Measurements from ENCODE around the gene PRRX1.

Gene PRRX1

GRCh38 chr1:170670802-170671628 is 7.1 kb downstream of the PRRX1 start:
- TF ChIP-seq, protein P1, sequence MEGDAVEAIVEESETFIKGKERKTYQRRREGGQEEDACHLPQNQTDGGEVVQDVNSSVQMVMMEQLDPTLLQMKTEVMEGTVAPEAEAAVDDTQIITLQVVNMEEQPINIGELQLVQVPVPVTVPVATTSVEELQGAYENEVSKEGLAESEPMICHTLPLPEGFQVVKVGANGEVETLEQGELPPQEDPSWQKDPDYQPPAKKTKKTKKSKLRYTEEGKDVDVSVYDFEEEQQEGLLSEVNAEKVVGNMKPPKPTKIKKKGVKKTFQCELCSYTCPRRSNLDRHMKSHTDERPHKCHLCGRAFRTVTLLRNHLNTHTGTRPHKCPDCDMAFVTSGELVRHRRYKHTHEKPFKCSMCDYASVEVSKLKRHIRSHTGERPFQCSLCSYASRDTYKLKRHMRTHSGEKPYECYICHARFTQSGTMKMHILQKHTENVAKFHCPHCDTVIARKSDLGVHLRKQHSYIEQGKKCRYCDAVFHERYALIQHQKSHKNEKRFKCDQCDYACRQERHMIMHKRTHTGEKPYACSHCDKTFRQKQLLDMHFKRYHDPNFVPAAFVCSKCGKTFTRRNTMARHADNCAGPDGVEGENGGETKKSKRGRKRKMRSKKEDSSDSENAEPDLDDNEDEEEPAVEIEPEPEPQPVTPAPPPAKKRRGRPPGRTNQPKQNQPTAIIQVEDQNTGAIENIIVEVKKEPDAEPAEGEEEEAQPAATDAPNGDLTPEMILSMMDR (IDR thresholded peaks at IDR 0.05) = peak; percentile 89 to 93
- H3K27me3 ChIP-seq = no peaks in the 10 kb centered on the region
- no peaks in the 10 kb centered on the region for H3K9me3 ChIP-seq
- H3K4me1 ChIP-seq = peaks cover 0 to 81% (median 40%) of the 10 kb centered on the region in 4 donors
- H3K27ac ChIP-seq = peak overlapping the region; percentile 95 to 99
- H3K4me3 ChIP-seq = peak overlapping the region; percentile 79 to 90
- H3K36me3 ChIP-seq = no peaks in the 10 kb centered on the region
- intact Hi-C loops (cut with DNase I; ENCODE audit: low total_unique reads) = loop anchor here (5.0 kb wide), 1 partner anchor 96 kb away; no protein-coding TSS in a partner anchor
- DNase-seq = peak; percentile 75 to 88

GRCh38 chr1:170671629-170671963 is 7.7 kb downstream of the PRRX1 start:
- Histone ChIP-seq H3K36me3 (no peaks in the 10 kb centered on the region), H3K27me3 (no peaks in the 10 kb centered on the region), H3K27ac (peak overlapping the region; percentile 95 to 99), H3K9me3 (no peaks in the 10 kb centered on the region), H3K4me3 (peak overlapping the region; percentile 79 to 90), H3K4me1 (peaks cover 0 to 84% (median 42%) of the 10 kb centered on the region in 4 donors)
- DNase-seq = no peak
- intact Hi-C loops (cut with DNase I; ENCODE audit: low total_unique reads) = loop anchor here (5.0 kb wide), 1 partner anchor 96 kb away; no protein-coding TSS in a partner anchor
- TF ChIP-seq, protein P1 (IDR thresholded peaks at IDR 0.05) = no peak

- no peaks in the 10 kb centered on the region for H3K9me3 ChIP-seq
- no peaks in the 10 kb centered on the region for H3K36me3 ChIP-seq
- no peak overlapping the region for H3K4me3 ChIP-seq
- H3K27me3 ChIP-seq = no peaks in the 10 kb centered on the region
- intact Hi-C loops (cut with DNase I; ENCODE audit: low total_unique reads) = loop anchor here (5.0 kb wide), 1 partner anchor 95 kb away; no protein-coding TSS in a partner anchor
- DNase-seq = no peak
- peak overlapping the region; percentile 95 to 99 for H3K27ac ChIP-seq
- TF ChIP-seq, protein P1 (IDR thresholded peaks at IDR 0.05) = no peak
- H3K4me1 ChIP-seq = peaks cover 0 to 84% (median 37%) of the 10 kb centered on the region in 4 donors
Measured at GRCh38 chr1:170672316-170672715, 8.4 kb downstream of the PRRX1 start.

DNA sequence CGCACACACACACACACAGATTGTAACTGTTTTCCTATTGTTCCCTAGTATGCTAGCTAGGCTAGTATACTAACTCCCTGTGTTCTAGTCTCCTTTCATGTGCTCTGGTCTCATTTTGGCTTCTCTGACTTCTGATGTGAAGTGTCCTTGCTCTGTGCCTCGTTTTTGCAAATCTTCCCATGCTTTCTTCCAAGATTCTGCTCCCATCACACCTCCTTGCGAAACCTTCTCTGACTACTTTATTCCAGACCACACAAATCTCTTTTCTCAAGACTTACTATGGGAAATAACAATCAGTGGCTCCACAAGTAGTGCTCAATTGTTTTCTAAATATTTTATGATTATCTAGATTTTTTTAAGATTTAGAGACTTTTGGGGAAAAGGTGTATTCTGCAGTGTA is 10.3 kb downstream of the PRRX1 start:
- intact Hi-C loops (cut with DNase I; ENCODE audit: low total_unique reads) = loop anchor here (5.0 kb wide), 1 partner anchor 93 kb away; no protein-coding TSS in a partner anchor
- no peak for DNase-seq
- H3K4me1 ChIP-seq = peaks cover 0 to 96% (median 39%) of the 10 kb centered on the region in 4 donors
- no peaks in the 10 kb centered on the region for H3K9me3 ChIP-seq
- H3K4me3 ChIP-seq = no peak overlapping the region
- H3K36me3 ChIP-seq = no peaks in the 10 kb centered on the region
- H3K27me3 ChIP-seq = no peaks in the 10 kb centered on the region
- peak overlapping the region; percentile 36 to 95 for H3K27ac ChIP-seq
- TF ChIP-seq, protein P1 (IDR thresholded peaks at IDR 0.05) = no peak

DNA sequence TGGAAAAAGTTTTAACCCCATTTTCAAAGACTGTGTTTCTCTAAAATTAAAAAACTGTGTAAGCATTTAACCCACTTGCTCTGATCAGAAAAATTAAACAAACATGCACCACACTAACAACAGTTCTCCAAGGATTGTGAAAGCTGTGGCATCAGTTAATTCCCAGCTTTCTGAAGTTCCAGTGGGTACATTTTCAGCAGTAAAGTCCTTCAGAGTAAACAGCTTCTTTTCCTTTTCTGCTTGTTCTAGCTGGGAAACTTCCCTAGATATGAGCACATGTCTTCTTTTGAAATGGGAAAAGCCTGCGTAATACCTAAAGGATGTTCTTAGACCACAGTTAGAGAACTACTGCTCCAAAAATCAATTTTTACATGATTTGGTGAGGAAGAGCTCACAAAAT is 11.1 kb downstream of the PRRX1 start:
- H3K27me3 ChIP-seq = no peaks in the 10 kb centered on the region
- intact Hi-C loops (cut with DNase I; ENCODE audit: low total_unique reads) = loop anchor here (5.0 kb wide), 1 partner anchor 92 kb away; no protein-coding TSS in a partner anchor
- no peak overlapping the region for H3K4me3 ChIP-seq
- no peak for DNase-seq
- TF ChIP-seq, protein P1 (IDR thresholded peaks at IDR 0.05) = no peak
- H3K27ac ChIP-seq = peak overlapping the region; percentile 20 to 95
- peaks cover 0 to 96% (median 38%) of the 10 kb centered on the region in 4 donors for H3K4me1 ChIP-seq
- H3K9me3 ChIP-seq = no peaks in the 10 kb centered on the region
- no peaks in the 10 kb centered on the region for H3K36me3 ChIP-seq
